ENCODE results near the gene ZCCHC24.
A peak's percentile ranks its signal among the peaks of the same experiment; 100 is the strongest.

Gene ZCCHC24

DNA sequence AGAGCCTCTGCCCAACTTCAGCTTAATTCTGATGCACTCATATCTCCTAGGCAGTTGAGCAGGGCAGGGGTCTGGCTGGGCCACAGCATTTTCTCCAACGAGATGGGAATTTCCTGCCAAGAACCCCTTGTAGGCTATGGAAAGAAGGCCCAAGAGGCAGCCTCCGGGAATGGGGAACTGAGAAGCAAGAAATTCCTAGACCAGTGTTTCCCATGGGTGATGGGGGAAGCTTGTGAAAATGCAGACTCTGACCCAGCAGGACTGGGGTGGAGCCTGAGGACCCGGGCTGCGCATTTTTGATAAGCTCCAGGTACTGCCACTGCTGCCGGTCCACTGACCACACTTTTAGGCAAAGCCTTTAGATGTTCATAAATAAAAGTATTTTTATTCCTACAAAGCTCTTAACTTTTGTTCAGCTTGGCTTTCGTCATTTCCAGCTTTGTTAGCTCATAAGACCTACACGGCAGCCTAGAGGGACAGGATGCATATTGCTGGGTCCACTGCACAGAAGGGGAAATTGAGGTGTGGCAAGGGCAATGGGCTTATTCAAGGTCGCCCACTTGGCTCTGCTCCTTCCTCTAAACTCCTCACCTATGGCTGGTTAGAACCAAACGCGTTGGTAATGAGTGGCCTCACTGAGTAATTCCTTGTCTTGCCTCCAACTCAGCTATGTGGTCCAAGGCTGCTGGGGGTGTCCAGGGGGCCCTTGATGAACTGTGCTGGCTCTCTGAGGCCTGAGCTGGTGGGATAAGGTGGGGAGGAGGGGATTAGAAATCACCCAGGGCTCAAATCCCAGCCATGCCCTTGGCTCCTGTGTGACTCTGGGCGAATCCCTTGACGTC is 29.5 kb downstream of the ZCCHC24 start:
- no peak overlapping the region for H3K27ac ChIP-seq
- H3K4me3 ChIP-seq = no peak overlapping the region
- DNase-seq (ENCODE audit: low spot score) = no peak
- TF ChIP-seq, protein P1, sequence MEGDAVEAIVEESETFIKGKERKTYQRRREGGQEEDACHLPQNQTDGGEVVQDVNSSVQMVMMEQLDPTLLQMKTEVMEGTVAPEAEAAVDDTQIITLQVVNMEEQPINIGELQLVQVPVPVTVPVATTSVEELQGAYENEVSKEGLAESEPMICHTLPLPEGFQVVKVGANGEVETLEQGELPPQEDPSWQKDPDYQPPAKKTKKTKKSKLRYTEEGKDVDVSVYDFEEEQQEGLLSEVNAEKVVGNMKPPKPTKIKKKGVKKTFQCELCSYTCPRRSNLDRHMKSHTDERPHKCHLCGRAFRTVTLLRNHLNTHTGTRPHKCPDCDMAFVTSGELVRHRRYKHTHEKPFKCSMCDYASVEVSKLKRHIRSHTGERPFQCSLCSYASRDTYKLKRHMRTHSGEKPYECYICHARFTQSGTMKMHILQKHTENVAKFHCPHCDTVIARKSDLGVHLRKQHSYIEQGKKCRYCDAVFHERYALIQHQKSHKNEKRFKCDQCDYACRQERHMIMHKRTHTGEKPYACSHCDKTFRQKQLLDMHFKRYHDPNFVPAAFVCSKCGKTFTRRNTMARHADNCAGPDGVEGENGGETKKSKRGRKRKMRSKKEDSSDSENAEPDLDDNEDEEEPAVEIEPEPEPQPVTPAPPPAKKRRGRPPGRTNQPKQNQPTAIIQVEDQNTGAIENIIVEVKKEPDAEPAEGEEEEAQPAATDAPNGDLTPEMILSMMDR (IDR thresholded peaks at IDR 0.05) = no peak

DNA sequence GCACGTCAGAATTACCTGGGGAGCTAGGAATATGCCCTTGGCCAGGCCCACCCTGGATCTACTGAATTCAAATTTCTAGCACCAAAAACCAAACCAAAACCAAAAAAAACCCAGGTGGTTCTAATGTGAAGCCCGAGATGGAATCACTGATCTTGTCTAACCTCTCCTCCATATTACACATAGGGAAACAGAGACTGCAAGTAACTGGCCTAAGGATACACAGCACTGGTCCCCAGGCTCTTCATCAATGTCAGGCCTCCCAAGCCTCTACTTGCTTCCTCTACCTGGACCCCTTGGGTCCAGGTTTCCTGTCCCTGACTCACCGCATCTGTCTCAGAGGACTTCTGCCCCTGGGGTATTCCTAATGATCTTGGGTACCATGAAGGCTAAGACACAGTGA is 30.7 kb downstream of the ZCCHC24 start:
- H3K27ac ChIP-seq = no peak overlapping the region
- TF ChIP-seq, protein P1 (IDR thresholded peaks at IDR 0.05) = no peak
- H3K4me3 ChIP-seq = no peak overlapping the region
- no peak for DNase-seq (ENCODE audit: low spot score)

DNA sequence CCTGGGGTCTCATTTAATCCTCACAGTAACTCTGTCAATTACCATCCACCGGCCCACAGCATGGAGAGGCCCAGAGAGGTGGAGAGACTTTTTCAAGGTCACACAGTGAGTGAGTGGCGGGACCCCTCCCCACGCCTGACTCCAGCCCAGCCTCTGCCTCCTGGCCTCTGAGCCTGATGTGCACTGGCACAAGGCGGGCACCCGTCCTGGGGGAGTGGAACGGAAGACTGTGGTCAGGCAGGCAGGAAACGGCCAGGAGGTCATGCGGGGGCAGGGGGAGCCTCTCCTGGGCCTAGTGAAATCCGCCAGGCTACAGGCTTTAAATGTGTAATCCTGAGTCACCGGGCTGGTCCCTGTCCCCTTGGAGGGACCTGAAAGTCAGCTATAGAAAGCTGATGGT is 32.2 kb downstream of the ZCCHC24 start:
- peak overlapping the region in 1 of 2 donors; percentile 15 for H3K27ac ChIP-seq

DNA sequence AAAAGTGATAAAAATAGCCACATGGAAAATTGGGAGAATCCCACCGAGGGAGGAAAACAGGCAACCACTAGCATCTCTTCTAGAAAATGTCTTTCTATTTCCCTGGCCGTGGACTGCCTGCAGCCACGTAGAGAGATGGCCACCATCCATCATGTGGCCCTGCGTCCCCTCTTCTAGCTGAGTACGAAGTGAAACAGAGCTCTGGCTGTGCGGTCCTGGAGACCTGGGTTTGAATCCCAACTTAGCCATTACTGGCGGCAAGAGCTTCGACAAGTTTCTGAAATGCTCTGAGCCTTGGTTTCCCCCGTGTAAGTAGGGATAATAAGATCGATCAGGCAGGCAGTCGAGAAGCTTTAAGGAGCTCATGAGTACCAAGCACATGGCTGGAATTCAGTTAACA is 32.9 kb downstream of the ZCCHC24 start:
- Histone ChIP-seq H3K4me3 (no peak overlapping the region), H3K27ac (no peak overlapping the region)
- TF ChIP-seq, protein P1 (IDR thresholded peaks at IDR 0.05) = no peak
- DNase-seq (ENCODE audit: low spot score) = no peak

More for the DNA sequence above, 32.2 kb downstream of the ZCCHC24 start:
- DNase-seq (ENCODE audit: low spot score) = no peak
- H3K4me3 ChIP-seq = peak overlapping the region; percentile 1
- TF ChIP-seq, protein P1 (IDR thresholded peaks at IDR 0.05) = no peak

DNA sequence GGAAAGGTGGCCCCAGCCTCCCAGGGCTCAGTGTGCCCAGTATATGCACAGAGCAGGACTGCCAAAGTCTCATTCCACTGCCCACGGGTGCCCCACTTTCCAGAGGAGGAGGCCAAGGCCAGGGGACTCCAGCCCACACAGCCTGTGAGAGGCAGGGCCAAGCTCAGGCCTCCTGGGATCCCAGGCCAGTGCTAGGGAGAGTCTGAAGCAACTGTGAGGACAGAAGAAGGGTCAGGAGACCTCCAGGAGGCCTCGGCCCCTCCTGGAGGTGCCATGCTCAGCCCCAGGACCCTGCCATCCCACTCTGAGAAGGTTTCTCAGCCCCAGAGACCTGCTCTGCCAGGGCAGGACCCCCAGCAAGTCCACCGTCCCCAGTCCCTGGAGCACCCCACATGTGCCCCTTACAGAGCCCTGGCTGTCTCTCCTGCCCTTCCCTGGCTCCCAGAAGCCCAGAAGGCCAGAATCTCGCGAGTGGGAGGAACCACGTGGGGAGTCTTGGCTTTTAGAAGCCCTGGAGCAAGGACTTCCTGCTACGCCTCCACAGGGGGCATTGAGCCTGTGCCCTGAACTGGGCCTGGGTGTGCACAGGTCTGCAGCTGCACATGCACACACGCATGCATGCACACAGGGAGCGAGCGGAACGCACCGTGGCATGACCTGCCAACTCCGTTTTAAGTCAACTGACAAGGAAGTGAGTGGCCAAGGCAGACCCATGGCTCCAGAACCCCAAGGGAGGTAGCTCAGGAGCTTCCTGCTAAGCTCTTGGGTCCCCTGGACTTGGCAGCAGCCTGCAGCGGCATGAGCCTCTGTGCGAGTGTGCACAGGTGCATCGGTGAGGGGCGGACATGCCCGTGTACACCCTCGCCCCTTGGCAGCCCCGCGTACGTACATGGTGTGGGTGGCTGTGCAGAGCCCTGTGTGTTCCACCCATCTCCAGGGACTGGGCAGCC is 33.6 kb downstream of the ZCCHC24 start:
- no peak overlapping the region for H3K27ac ChIP-seq
- no peak overlapping the region for H3K4me3 ChIP-seq
- TF ChIP-seq, protein P1 (IDR thresholded peaks at IDR 0.05) = no peak

DNA sequence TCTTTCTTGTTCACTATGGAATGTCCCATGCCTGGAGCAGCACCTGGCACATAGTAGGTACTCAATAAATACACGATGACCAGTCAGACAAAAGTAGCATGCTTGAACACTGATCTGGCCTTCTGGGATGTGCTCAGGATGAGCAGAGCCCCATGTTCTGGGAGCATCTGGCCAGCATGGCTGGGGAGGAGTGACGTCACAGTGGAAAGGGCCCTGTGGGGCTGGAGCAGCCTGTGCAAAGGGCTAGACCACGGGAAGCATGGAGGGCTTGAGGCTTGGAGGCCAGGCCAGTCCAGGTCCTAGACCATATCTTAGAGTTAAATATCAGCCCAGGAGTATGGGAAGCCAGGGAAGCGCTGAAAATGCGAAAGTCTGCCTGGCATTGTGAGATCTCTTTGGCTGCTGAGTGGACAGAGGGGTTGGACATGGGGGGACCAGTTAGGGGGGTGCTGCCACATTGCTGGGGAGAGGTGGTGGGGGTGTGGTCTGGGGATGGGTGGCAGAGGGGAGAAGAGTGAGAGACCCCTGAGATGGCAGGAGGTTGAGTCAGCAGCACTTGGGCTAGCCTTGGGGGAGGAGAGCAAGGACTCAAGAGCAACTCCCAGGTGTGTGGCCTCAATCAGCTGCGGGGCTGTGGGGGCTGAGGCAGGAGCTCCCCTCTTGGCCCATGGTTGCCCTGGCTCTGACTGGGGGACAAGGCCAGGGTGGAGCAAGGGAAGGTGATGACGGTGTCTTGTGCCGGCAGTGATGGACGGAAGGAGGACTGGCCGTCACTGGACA is 34.9 kb downstream of the ZCCHC24 start:
- no peak overlapping the region for H3K27ac ChIP-seq
- H3K4me3 ChIP-seq = no peak overlapping the region
- DNase-seq (ENCODE audit: low spot score) = no peak
- TF ChIP-seq, protein P1 (IDR thresholded peaks at IDR 0.05) = no peak

More for the DNA sequence above, 33.6 kb downstream of the ZCCHC24 start:
- DNase-seq (ENCODE audit: low spot score) = no peak
